HepG2 (cell line): ENCODE measurements around the gene OTOG. TPM values are rescaled to one million over a fixed set of nuclear protein-coding genes. Genes with fewer than 3 reads are reported as not detected.

Experiments
- ATAC-seq: fragments of 200-7000 bp; cut with Tn5 transposase; 3 replicates; pipeline ENCODE4 v1.9.1; 2020; ENCODE audit warnings: mild to moderate bottlenecking, moderate library complexity
- BruUV-seq: library from RNA; stranded (reverse); fragments of 400-500 nt; replicated peaks from 2 replicates; lab custom pipeline; 2021; lab: Mats Ljungman, UMichigan
- CTCF ChIA-PET: fragments of 300-600 bp; formaldehyde crosslinking; extraction: SDS; loops from one replicate; lab custom pipeline; 2021; ENCODE audit warnings: low total read pairs, inconsistent platforms, low intra/inter-chr PET ratio; lab: Yijun Ruan, JAX
- POLR2A ChIA-PET: fragments of 350-600 bp; sonication (Branson Sonifier 250); formaldehyde crosslinking; loops from one replicate; lab custom pipeline; 2020; ENCODE audit warnings: antibody characterized with exemption, inconsistent platforms; lab: Yijun Ruan, JAX
- DNase-seq: peaks from one replicate; pipeline ENCODE4 v3.0.0-alpha.2; 2015; ENCODE audit warnings: low spot score
- FAIRE-seq: peaks from 3 replicates; lab custom pipeline; 2011; peaks lifted over from hg19 to GRCh38; lab: Jason Lieb, UNC
- H2AFZ ChIP-seq: one replicate; pipeline ENCODE4 v1.6.1; 2011; ENCODE audit warnings: low read length, inconsistent platforms
- H3K27ac ChIP-seq: fragments of 300-600 bp; 3 replicates; pipeline ENCODE4 v1.8.0; 2011; ENCODE audit warnings: mixed run types, mild to moderate bottlenecking, mixed read lengths, low read length, inconsistent platforms; ENCODE audit not compliant: insufficient read depth; ENCODE audit errors: extremely low read length
- H3K27me3 ChIP-seq, 2 experiments: fragments of 200-600 bp in 1 of 2; 2 replicates in 1 of 2; 3 replicates in 1 of 2; pipeline versions ENCODE4 v1.6.0 to v1.8.0; 2011; ENCODE audit warnings: low read length in 2 of 2, mild to moderate bottlenecking in 2 of 2, moderate library complexity in 2 of 2, inconsistent platforms in 1 of 2; ENCODE audit not compliant: insufficient read depth in 2 of 2, control insufficient read depth in 1 of 2
- H3K36me3 ChIP-seq, 2 experiments: fragments of 200-600 bp in 1 of 2; replicated peaks in 1 of 2; 2 replicates in 1 of 2; 3 replicates in 1 of 2; pipeline versions ENCODE4 v1.5.1 to v1.8.0; 2011; ENCODE audit warnings: low read length in 2 of 2, inconsistent platforms in 1 of 2; ENCODE audit not compliant: insufficient read depth in 2 of 2, control insufficient read depth in 1 of 2
- H3K4me1 ChIP-seq: 2 replicates; pipeline ENCODE4 v1.5.1; 2012; ENCODE audit warnings: low read length, inconsistent platforms; ENCODE audit not compliant: insufficient read depth
- H3K4me2 ChIP-seq: 2 replicates; pipeline ENCODE4 v1.6.0; 2011; ENCODE audit warnings: low read depth, low read length, inconsistent platforms
- H3K4me3 ChIP-seq, 3 experiments: fragments of 200-600 bp in 1 of 3; sonication (generic), shearing (Covaris generic) in 1 of 3; replicated peaks in 1 of 3; 2 replicates each; pipeline ENCODE4 v1.5.1; 2011 to 2016; ENCODE audit warnings: low read length in 3 of 3, inconsistent platforms in 2 of 3, low read depth in 2 of 3, mild to moderate bottlenecking in 2 of 3, control low read depth in 1 of 3, mixed read lengths in 1 of 3; ENCODE audit not compliant: insufficient read depth in 1 of 3
- H3K79me2 ChIP-seq: one replicate; pipeline ENCODE4 v1.6.1; 2011; ENCODE audit warnings: low read length, inconsistent platforms; ENCODE audit not compliant: insufficient read depth
- H3K9ac ChIP-seq: 2 replicates; pipeline ENCODE4 v1.6.0; 2011; ENCODE audit warnings: mild to moderate bottlenecking, low read depth, low read length, inconsistent platforms; ENCODE audit not compliant: insufficient read depth
- H3K9me3 ChIP-seq: 2 replicates; pipeline ENCODE4 v1.5.1; 2012; ENCODE audit warnings: mild to moderate bottlenecking, low read length
- H4K20me1 ChIP-seq: 2 replicates; pipeline ENCODE4 v1.6.0; 2011; ENCODE audit warnings: inconsistent platforms, mild to moderate bottlenecking, low read length, moderate library complexity; ENCODE audit not compliant: insufficient read depth
- ATF3 ChIP-seq: sonication (generic); formaldehyde crosslinking; IDR thresholded peaks from 2 replicates; pipeline ENCODE4 v1.4.0; 2020; ENCODE audit warnings: missing genetic modification reagents
- KDM3A ChIP-seq: IDR thresholded peaks from 2 replicates; pipeline ENCODE4 v1.6.1; 2018; ENCODE audit warnings: low read depth, missing compliant biosample characterization
- MZF1 ChIP-seq: sonication (generic); formaldehyde crosslinking; IDR thresholded peaks from 2 replicates; pipeline ENCODE4 v1.8.1; 2023; ENCODE audit warnings: mild to moderate bottlenecking, missing genetic modification reagents, borderline replicate concordance
- NFIB ChIP-seq: sonication (generic); formaldehyde crosslinking; IDR thresholded peaks from 2 replicates; pipeline ENCODE4 v1.9.0; 2021; ENCODE audit warnings: missing genetic modification reagents, mild to moderate bottlenecking, borderline replicate concordance
- YY1 ChIP-seq: IDR thresholded peaks from 2 replicates; pipeline ENCODE4 v1.6.1; 2011; ENCODE audit warnings: low read length, low read depth, moderate library complexity, mild to moderate bottlenecking; ENCODE audit not compliant: insufficient read depth, insufficient replicate concordance
- ZMAT3 ChIP-seq: sonication (generic); formaldehyde crosslinking; conservative IDR thresholded peaks from 2 replicates; pipeline ENCODE4 v1.7.0; 2021; ENCODE audit warnings: missing genetic modification reagents
- ZNF160 ChIP-seq: sonication (generic); formaldehyde crosslinking; IDR thresholded peaks from 2 replicates; pipeline ENCODE4 v1.8.0; 2022; ENCODE audit warnings: mild to moderate bottlenecking, inconsistent platforms, missing genetic modification reagents
- ZNF180 ChIP-seq: sonication (generic); formaldehyde crosslinking; IDR thresholded peaks from 2 replicates; pipeline ENCODE4 v1.4.0; 2020; ENCODE audit warnings: low read depth, missing genetic modification reagents, borderline replicate concordance
- ZNF891 ChIP-seq: sonication (generic); formaldehyde crosslinking; IDR thresholded peaks from 2 replicates; pipeline ENCODE4 v1.5.0; 2020; ENCODE audit warnings: mild to moderate bottlenecking, missing genetic modification reagents
- WGBS: methylation state at CpG from one replicate; pipeline ENCODE4 v1.1.6; 2017; ENCODE audit warnings: low lambda C conversion rate; 5-methylcytosine and 5-hydroxymethylcytosine counted together
- in situ Hi-C: cut with HindIII; loops from 2 replicates; pipeline ENCODE4 v1.10.0; 2017; ENCODE audit warnings: low pct_unique_long_range_greater_than_20kb; ENCODE audit not compliant: extremely low pct_ligation_motif_present
- intact Hi-C: fragments of 100-400 bp; cut with micrococcal nuclease; formaldehyde crosslinking; loops from one replicate; pipeline ENCODE4 v1.10.0; 2022; ENCODE audit not compliant: unreplicated experiment
- polyA plus RNA-seq, 8 experiments: library from polyadenylated mRNA; depleted of rRNA in 3 of 8; stranded (reverse) in 7 of 8; unstranded in 1 of 8; fragments of >200 nt; fragmentation: Illumina TruSeq in 4 of 8; extraction: Trizol in 4 of 8; gene quantifications; 2 replicates each; pipeline versions ENCODE4 v1.2.1 to v1.2.3, GENCODE V29; 2011 to 2016; ENCODE audit warnings: low read depth in 4 of 8, missing spikeins in 1 of 8, mixed read lengths in 1 of 8; ENCODE audit not compliant: insufficient read depth in 1 of 8
- total RNA-seq, 5 experiments: library from RNA; depleted of rRNA; stranded (reverse); fragments of >200 nt; fragmentation: Illumina TruSeq; extraction: Trizol; gene quantifications; 2 replicates each; pipeline ENCODE4 v1.2.3, GENCODE V29; 2016; ENCODE audit warnings: low read depth in 1 of 5
- TF ChIP-seq, protein P1 (sequence below): sonication (generic); formaldehyde crosslinking; IDR thresholded peaks from 2 replicates; pipeline ENCODE4 v1.4.0; 2020; ENCODE audit warnings: missing genetic modification reagents, borderline replicate concordance
- TF ChIP-seq, protein P2 (sequence below): sonication (generic); formaldehyde crosslinking; IDR thresholded peaks from 2 replicates; pipeline ENCODE4 v1.4.0; 2020; ENCODE audit warnings: mild to moderate bottlenecking, missing genetic modification reagents
- TF ChIP-seq, protein P3 (sequence below): sonication (generic); formaldehyde crosslinking; conservative IDR thresholded peaks from 2 replicates; pipeline ENCODE4 v1.8.0; 2022; ENCODE audit warnings: mild to moderate bottlenecking, moderate library complexity, missing genetic modification reagents

OTOG gene
- total and polyA plus RNA-seq, 2 of the 13 experiments (the other 11 are each of a cell fraction or from before 2014, with no cell fraction given): not detected

GRCh38 chr11:17649261-17649660, 102.2 kb downstream of the OTOG start:
- H4K20me1 ChIP-seq: no peaks in the 10 kb centered on the region
- ATAC-seq (no peak), FAIRE-seq (no peak), DNase-seq (no peak)
- no peak overlapping the region for H3K4me2 ChIP-seq
- peaks cover 13% of the 10 kb centered on the region for H3K4me1 ChIP-seq
- H3K79me2 ChIP-seq: no peaks in the 10 kb centered on the region
- BruUV-seq: no TSS peak
- H3K9ac ChIP-seq: no peak overlapping the region
- H3K36me3 ChIP-seq: no peaks in the 10 kb centered on the region
- no peaks in the 10 kb centered on the region for H3K9me3 ChIP-seq
- intact Hi-C loops: no loop called here
- 9% methylated on average over 6 of the region's 6 CpGs for WGBS
- H3K4me3 ChIP-seq: no peak overlapping the region
- ChIA-PET CTCF (no interaction called here), POLR2A (no interaction called here)
- in situ Hi-C loops: no loop called here
- no peak overlapping the region for H3K27ac ChIP-seq
- H2AFZ ChIP-seq: no peak overlapping the region
- peaks cover 3 to 49% of the 10 kb centered on the region in 2 experiments; a peak in 4 of 5 replicates for H3K27me3 ChIP-seq
- TF ChIP-seq ZNF180 (CRISPR knock-in tag) (no peak), ZMAT3 (CRISPR knock-in tag) (no peak), ZNF160 (no peak), KDM3A (CRISPR knock-in tag) (no peak), MZF1 (no peak), ZNF891 (no peak), ATF3 (CRISPR knock-in tag) (no peak), YY1 (no peak), NFIB (CRISPR knock-in tag) (no peak)
- TF ChIP-seq, protein P1, sequence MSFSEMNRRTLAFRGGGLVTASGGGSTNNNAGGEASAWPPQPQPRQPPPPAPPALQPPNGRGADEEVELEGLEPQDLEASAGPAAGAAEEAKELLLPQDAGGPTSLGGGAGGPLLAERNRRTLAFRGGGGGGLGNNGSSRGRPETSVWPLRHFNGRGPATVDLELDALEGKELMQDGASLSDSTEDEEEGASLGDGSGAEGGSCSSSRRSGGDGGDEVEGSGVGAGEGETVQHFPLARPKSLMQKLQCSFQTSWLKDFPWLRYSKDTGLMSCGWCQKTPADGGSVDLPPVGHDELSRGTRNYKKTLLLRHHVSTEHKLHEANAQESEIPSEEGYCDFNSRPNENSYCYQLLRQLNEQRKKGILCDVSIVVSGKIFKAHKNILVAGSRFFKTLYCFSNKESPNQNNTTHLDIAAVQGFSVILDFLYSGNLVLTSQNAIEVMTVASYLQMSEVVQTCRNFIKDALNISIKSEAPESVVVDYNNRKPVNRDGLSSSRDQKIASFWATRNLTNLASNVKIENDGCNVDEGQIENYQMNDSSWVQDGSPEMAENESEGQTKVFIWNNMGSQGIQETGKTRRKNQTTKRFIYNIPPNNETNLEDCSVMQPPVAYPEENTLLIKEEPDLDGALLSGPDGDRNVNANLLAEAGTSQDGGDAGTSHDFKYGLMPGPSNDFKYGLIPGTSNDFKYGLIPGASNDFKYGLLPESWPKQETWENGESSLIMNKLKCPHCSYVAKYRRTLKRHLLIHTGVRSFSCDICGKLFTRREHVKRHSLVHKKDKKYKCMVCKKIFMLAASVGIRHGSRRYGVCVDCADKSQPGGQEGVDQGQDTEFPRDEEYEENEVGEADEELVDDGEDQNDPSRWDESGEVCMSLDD (CRISPR knock-in tag): no peak
- TF ChIP-seq, protein P2, sequence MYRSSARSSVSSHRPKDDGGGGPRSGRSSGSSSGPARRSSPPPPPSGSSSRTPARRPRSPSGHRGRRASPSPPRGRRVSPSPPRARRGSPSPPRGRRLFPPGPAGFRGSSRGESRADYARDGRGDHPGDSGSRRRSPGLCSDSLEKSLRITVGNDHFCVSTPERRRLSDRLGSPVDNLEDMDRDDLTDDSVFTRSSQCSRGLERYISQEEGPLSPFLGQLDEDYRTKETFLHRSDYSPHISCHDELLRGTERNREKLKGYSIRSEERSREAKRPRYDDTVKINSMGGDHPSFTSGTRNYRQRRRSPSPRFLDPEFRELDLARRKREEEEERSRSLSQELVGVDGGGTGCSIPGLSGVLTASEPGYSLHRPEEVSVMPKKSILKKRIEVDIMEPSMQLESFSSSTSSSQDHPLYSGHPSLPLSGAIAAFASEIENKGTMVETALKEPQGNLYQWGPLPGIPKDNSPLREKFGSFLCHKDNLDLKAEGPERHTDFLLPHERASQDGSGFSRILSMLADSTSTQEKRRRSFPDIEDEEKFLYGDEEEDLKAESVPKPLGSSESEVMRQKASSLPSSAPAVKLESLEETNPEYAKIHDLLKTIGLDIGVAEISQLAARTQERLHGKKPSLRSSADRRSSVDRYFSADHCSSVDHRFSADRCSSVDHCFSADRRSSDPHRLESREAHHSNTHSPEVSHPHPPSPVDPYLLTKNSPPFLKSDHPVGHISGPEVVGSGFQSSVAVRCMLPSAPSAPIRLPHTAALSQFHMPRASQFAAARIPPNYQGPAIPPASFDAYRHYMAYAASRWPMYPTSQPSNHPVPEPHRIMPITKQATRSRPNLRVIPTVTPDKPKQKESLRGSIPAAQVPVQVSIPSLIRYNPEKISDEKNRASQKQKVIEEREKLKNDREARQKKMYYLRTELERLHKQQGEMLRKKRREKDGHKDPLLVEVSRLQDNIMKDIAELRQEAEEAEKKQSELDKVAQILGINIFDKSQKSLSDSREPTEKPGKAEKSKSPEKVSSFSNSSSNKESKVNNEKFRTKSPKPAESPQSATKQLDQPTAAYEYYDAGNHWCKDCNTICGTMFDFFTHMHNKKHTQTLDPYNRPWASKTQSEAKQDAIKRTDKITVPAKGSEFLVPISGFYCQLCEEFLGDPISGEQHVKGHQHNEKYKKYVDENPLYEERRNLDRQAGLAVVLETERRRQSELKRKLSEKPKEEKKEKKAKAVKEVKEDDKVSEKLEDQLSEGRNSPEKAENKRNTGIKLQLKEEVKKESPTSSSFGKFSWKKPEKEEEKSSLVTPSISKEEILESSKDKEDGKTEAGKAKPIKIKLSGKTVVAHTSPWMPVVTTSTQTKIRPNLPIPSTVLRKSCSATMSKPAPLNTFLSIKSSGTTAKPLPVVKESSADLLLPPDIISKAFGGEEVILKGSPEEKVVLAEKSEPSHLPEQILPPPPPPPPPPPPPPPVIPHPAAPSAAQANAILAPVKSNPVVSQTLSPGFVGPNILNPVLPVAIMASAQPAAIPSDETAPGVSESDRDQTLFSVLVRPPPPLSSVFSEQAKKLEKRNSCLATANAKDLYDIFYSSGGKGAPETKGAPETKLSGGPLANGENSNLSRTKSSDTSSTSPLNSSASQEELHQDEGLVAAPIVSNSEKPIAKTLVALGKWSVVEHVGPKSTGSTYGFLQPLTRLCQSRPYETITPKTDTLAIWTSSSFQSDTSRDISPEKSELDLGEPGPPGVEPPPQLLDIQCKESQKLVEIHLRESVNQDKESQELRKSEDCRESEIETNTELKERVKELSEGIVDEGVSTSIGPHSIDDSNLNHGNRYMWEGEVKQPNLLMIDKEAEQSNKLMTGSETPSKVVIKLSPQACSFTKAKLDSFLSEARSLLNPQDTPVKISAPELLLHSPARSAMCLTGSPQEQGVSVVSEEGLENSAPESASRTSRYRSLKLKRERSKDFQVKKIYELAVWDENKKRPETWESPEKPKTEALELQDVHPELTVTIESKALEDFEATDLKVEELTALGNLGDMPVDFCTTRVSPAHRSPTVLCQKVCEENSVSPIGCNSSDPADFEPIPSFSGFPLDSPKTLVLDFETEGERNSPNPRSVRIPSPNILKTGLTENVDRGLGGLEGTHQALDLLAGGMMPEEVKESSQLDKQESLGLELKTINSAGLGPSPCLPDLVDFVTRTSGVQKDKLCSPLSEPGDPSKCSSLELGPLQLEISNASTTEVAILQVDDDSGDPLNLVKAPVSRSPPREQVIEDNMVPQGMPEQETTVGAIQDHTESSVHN (CRISPR knock-in tag): no peak
- TF ChIP-seq, protein P3, sequence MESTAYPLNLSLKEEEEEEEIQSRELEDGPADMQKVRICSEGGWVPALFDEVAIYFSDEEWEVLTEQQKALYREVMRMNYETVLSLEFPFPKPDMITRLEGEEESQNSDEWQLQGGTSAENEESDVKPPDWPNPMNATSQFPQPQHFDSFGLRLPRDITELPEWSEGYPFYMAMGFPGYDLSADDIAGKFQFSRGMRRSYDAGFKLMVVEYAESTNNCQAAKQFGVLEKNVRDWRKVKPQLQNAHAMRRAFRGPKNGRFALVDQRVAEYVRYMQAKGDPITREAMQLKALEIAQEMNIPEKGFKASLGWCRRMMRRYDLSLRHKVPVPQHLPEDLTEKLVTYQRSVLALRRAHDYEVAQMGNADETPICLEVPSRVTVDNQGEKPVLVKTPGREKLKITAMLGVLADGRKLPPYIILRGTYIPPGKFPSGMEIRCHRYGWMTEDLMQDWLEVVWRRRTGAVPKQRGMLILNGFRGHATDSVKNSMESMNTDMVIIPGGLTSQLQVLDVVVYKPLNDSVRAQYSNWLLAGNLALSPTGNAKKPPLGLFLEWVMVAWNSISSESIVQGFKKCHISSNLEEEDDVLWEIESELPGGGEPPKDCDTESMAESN (CRISPR knock-in tag): no peak
